RPMI7951 (cell line): ENCODE data around the gene DEFB108B. TPM values are rescaled to one million over a fixed set of nuclear protein-coding genes. Genes with fewer than 3 reads are reported as not detected.
"Not testable (repeated sequence)": the region's sequence is repeated elsewhere in the genome, so short reads cannot be mapped to it uniquely, and the experiment has no call there.

Source experiments
- DNase-seq: peaks from one replicate; pipeline ENCODE4 v3.0.0-alpha.2; 2012; ENCODE audit warnings: low read depth
- total RNA-seq: library from RNA; depleted of rRNA; stranded (reverse); fragments of >200 nt; shearing (Covaris generic); gene quantifications from 2 replicates; pipeline ENCODE4 v1.2.3, GENCODE V29; 2014; rRNA removed

Gene DEFB108B
- total RNA-seq, 1 experiment from 2014 or later: not detected

DNA sequence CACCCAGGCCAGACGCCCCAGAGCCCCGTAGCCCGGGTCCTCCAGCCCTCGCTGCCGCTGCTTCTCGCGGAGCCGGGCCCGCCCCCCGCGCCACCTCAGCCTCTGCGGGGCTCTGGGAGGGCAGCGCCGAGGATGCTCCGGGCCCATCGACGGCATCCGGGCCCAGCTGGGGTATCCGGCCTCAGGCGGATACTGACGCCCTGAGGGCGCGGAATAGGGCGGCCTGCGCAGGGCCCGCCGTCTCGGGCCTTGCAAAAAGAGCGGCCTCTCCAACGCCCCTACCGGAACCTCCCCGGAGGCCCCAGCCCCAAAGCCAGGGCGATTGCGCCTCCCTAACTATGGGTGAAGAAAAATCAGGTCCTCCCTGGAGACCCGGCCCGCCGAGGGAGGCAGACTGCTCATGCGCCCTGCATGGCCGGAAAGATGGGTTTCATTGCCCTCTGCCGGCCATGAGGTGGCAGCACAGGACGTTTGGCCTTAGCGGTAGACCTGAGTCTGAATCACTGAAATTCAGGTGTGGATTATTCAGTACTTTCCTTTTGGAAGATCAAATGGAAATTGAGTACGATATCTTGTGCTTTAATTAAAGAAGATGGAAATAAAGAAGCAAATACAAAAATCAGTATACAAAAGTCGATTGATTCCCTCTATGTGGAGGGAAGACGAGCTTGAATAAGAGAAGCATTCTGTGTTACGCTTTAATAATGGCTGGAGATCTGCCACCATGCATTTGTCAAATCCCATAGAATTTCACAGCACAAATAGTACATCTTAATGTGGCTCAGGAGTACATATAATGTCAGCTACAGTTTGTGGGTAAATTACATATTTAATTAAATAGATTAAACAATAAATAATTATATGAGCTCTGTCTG, 19.3 kb upstream of the DEFB108B start:
- peak; percentile 60 for DNase-seq

DNA sequence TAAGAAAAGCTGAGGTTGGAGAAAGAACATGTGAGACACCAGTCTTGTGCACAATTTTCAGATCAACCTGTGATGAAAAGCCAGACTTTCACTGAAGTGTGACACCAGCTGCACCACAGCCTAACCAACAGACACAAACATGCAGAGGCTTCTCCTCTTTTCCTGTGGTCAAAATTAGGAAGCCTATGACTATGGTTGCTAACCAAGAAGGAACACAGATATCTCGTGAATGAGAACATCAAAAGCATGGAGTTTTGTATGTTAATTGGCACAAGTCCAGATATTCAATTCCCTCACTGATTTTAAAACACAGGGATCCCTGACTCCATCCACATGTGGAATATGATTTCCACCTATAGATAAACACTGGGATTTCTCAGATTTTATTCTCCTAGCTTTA, 11.5 kb upstream of the DEFB108B start:
- DNase-seq: not testable (repeated sequence)

DNA sequence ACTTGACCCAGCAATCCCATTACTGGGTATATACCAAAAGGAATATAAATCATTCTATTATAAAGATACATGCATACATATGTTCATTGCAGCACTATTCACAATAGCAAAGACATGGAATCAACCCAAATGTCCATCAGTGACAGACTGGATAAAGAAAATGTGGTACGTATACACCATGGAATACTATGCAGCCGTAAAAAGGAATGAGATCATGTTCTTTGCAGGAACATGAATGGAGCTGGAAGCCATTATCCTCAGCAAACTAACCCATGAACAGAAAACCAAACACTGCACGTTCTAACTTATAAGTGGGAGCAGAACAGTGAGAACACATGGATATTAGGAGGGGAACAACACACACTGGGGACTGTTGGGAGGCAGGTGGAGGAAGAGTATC, 3.8 kb upstream of the DEFB108B start:
- not testable (repeated sequence) for DNase-seq

DNA sequence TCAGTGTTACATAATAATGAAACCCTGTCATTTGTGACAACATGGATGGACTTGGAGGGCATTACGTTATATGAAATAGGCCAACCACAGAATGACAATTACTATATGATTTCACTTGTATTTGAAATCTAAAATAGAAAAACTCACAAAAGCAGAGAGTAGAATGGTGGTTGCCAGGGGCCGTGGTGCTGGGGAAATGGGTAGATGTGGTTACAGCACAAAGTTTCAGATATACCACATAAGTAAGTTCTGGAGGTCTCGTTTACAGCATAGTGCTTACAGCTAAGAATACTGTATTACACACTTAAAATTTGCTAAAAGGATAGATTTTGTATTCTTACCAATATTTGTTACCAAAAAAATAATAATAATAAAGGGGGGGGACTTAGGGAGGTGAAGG, 3.3 kb upstream of the DEFB108B start:
- not testable (repeated sequence) for DNase-seq

DNA sequence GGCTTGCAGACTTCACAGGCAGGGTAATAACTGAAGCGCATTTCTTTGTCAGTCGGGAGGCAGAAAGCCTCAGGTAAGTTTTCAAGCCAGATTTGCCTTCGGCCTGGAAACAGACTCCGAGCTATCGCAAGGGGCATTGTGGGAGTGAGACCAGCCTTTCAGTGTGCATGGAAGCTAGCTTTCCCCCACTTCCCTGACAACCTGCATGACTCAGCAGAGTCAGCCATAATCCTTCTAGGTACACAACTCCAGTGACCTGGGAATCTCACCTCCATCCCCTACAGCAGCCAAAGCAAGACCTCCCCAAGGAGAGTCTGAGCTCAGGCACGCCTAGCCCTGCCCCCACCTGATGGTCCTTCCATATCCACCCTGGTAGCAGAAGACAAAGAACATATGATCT, 9.7 kb downstream of the DEFB108B start:
- DNase-seq: not testable (repeated sequence)

DNA sequence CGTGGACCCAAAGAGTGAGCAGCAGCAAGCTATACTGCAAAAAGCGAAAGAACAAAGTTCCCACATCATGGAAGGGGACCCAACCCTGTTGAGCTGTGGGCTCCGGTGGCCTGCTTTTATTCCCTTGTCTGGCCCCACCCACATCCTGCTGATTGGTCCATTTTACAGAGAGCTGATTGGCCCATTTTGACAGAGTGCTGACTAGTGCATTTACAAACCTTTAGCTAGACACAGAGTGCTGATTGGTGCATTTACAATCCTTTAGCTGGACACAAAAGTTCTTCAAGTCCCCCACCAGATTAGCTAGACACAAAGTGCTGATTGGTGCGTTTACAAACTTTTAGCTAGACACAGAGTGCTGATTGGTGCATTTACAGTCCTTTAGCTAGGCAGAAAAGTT, 10.4 kb downstream of the DEFB108B start:
- not testable (repeated sequence) for DNase-seq

DNA sequence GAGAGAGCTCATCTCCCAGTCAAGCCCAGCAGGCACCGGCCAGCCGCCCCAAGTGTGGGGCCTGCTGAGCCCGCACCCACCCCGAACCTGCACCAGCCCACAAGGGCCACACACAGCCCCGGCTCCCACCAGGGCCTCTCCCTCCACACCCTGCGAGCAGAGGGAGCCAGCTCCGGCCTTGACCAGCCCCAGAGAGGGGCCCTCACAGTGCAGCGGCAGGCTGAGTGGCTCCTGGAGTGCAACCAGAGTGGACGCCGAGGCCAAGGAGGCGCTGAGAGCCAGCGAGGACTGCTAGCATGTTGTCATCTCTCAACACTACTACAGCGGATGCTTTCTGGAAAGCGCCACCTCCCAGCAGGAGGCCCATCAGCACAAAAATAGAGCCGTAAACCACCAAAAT, 10.9 kb downstream of the DEFB108B start:
- DNase-seq: no peak

DNA sequence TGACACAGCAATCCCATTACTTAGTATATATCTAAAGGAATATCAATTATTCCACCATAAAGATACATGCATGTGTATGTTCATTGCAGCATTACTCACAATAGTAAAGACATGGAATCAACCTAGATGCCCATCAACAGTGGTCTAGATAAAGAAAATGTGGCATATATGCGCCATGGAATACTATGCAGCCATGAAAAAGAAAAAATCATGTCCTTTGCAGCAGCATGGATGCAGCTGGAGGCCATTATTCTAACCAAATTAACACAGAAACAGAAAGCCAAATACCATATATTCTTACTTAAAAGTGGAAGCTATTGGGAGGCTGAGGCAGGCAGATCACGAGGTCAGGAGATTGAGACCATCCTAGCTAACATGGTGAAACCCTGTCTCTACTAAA, 20.9 kb downstream of the DEFB108B start:
- DNase-seq: not testable (repeated sequence)

DNA sequence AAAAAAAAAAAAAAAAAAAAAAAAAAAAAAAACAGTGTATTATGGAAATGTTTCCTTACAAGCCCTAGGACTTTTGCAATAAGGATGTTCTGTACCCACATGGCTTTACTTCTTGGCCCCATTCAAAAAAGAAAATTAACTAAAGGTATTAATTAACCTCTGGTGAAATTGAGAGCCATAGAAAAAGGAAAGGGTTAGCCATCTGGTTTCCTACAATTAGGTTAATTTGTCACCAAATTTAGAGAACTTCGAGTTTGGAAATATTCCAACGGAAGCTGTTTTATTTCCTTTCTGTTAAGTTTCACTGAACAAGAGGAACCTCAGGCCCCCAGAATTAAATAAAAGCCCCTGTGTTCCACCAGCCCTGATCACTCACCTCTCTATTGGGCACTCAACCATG, 22.9 kb downstream of the DEFB108B start:
- not testable (repeated sequence) for DNase-seq

DNA sequence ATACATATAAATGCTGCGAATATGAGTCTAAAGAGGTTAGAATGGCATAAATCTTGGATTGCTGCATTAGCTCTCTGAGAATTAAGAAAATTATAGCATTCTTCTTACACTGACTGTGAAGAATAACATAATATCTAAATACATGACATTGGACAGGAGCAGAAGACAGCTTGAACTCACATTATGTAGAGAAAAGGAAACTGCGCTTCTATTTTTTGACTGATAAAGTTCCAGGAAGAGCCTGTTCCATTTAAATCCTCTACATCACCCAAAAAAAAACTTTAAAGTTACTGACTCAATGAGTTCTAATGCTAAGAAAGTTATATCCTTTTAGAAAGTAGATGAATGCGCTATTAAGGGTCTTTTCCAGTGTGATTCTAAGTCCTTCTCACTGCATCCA, 27.8 kb downstream of the DEFB108B start:
- not testable (repeated sequence) for DNase-seq

DNA sequence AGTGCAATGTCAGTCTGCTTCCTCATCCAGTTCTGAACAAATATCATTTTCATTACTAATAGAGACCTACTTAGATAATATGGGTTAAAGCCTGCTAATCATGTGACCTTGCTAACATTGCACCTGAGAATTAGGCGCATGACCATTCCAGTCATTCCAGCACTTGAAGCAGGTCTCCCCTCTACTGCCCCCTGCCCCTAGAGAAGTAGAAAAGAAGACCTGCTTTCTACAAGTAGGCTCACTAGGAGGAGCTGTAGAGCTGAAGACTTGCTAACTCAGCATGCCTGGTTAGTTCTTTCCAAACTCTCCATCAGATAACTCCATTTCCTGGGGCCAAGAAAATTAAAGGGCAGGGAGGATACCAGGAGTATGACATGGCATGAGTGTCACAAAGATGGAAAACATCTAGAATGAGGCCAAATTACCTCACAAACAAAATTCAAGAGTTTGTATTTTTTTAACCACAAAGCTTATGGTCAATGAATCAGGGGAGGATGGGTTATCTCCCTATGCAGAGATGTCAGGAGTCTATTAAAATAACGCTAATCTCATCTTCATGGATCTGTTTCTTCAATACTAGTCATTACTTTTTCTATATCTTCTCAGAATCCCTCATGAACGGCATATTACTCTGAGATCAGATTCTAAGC, 31.1 kb downstream of the DEFB108B start:
- peak; percentile 64 for DNase-seq

DNA sequence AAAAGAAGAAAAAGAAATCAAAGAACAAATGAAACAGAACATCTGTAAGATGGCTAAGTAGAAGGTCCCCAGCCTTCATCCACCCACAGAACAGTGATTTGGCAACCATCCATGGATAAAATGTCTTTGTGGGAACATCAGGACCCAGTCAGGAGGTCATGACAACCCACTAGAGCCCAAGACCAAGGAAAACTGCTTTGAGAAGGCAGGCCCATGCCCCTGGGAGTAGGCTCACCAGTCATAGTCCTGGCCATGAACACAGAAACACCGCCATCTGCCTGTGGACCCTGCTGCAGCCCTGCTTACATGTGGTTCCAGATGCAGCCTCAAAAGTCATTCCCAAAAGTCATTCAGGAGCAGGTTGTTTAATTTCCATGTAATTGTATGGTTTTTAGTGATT, 34.2 kb downstream of the DEFB108B start:
- DNase-seq: not testable (repeated sequence)

DNA sequence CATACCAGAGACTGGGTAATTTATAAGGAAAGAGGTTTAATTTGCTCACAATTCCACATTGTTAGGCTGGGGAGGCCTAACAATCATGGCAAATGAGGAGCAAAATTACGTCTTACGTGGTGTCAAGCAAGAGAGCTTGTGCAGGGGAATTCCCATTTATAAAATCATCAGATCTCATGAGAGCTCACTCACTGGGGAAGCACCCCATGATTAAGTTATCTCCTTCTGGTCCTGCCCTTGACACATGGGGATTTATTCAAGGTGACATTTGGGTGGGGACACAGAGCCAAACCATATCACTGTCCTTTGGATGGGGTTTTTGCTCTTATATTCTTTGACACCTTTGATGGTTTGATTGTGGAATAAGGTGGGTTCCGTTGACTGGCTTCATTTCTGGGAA, 36.9 kb downstream of the DEFB108B start:
- not testable (repeated sequence) for DNase-seq

DNA sequence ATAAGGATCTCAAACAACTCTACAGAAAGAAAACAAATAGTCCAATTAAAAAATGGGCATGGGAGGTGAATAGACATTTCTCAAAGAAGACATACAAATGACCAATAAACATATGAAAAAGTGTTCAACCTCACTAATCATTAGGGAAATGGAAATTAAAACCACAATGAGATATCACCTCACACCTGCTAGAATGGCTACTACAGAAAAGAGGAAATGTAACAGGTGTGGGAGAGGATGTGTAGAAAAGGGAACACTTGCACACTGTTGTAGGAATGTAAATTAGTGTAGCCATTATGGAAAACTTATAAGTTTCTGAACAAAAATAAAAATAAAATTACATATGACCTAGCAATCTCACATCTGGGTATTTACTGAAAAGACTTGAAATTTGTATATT, 37.7 kb downstream of the DEFB108B start:
- not testable (repeated sequence) for DNase-seq

DNA sequence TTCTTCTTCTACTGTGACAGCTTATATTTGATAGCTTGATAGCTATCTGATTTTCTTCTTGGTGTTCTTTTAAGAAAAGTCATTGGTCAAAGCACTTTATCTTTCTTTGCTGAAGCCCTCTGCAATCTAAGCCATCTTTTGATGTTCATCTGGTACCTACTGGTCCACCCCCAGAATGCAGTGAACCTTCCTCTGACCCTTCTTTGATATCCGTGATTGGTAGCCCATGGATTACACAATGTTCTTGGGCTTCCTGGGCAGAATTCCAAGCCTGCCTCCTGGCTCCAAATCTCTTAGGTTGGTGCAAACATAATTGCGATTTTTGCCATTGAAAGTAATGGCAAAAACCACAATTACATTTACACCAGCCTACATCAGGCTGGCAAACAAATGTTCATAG, 43.3 kb downstream of the DEFB108B start:
- peak; percentile 5 for DNase-seq

DNA sequence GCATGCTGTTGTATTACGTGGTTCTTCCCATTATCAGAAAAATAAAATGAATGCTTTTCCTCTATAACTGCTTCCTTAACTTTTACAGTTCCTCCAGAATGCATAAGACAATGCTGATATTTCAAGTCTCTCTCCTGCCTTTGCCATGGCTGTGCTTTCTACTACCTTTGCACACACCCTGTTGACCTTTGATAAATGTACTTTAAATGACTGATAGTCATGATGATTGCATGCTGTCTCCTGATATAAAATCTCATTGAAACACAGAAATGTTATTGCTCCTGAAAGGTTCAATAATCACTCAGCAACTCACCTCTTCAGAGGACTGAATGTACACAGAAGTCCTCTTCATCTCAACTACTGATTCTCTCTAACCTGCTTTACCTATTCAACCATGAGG, 45.1 kb downstream of the DEFB108B start, which contains the start of gene DEFB131B:
Gene DEFB131B, plus strand, starts transcription at position 395 of the 400 bp plus-strand sequence. Its CDS starts 0 bp downstream, at position 395.
- not testable (repeated sequence) for DNase-seq

DNA sequence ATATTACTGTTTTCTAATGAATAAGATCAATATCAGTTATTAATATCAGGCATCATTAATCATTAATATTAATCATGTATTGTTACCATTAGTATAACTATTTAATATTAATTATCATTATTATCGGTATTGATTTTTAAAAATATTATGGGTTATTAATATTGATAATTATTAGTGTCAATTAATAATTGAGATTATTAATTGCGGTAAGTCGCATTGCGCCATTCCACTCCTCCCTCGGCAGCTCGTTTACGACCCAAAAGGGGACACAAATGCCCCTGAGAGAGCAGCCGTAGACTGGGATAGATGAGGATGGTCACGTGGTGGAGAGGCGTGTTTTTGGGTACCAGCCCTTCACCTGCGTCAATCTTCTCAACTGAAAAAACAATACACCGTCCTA, 52.8 kb downstream of the DEFB108B start:
- not testable (repeated sequence) for DNase-seq

Other genes with a start within 250 kb of the DEFB108B start
- gene DEFB131B, start 45.3 kb downstream of the DEFB108B start, total RNA-seq: not detected in 2 replicates
- 6.3 and 6.8 TPM in 2 replicates for gene XNDC1N, start 95.4 kb downstream of the DEFB108B start, total RNA-seq
- gene RNF121, start 95.8 kb downstream of the DEFB108B start, total RNA-seq: 22.4 and 27.2 TPM in 2 replicates
- gene IL18BP, start 165.7 kb downstream of the DEFB108B start, total RNA-seq: 0.59 and 1.9 TPM in 2 replicates
- 109 and 130 TPM in 2 replicates for gene NUMA1, start 247.3 kb downstream of the DEFB108B start, total RNA-seq
- 12.0 and 12.2 TPM in 2 replicates for gene LRRC51, start 247.7 kb downstream of the DEFB108B start, total RNA-seq